SU-DHL-6 (cell line): ENCODE measurements around the gene ARL8A.
"Not testable (repeated sequence)": the region's sequence is repeated elsewhere in the genome, so short reads cannot be mapped to it uniquely, and the experiment has no call there.

Source experiments
- EZH2phosphoT487 ChIP-seq: fragments of 200-600 bp; sonication (generic), shearing (Covaris generic); conservative IDR thresholded peaks from 2 replicates; pipeline ENCODE4 v1.6.1; 2018; ENCODE audit warnings: mild to moderate bottlenecking, antibody characterized with exemption, low read length, moderate library complexity, mixed read lengths
- TF ChIP-seq, protein P1 (sequence below): fragments of 200-600 bp; sonication (generic); IDR thresholded peaks from one replicate; pipeline ENCODE4 v1.5.1; 2017; ENCODE audit warnings: antibody characterized with exemption, mild to moderate bottlenecking, low read length, moderate library complexity; ENCODE audit not compliant: insufficient read depth, poor library complexity, severe bottlenecking

DNA sequence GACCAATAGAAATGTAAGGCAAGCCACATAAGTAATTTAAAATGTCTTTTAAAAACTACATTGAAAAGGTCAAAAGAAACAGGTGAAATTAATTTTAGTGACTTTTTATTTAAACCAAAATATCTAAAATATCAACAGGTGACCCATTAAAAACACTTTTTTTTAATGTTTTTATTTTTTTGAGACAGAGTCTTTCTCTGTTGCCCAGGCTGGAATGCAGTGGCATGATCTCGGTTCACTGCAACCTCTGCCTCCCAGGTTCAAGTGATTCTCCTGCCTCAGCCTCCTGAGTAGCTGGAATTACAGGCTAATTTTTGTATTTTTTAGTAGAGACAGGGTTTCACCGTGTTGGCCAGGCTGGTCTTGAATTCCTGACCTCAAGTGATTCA, 36.2 kb upstream of the ARL8A start:
- TF ChIP-seq, protein P1, sequence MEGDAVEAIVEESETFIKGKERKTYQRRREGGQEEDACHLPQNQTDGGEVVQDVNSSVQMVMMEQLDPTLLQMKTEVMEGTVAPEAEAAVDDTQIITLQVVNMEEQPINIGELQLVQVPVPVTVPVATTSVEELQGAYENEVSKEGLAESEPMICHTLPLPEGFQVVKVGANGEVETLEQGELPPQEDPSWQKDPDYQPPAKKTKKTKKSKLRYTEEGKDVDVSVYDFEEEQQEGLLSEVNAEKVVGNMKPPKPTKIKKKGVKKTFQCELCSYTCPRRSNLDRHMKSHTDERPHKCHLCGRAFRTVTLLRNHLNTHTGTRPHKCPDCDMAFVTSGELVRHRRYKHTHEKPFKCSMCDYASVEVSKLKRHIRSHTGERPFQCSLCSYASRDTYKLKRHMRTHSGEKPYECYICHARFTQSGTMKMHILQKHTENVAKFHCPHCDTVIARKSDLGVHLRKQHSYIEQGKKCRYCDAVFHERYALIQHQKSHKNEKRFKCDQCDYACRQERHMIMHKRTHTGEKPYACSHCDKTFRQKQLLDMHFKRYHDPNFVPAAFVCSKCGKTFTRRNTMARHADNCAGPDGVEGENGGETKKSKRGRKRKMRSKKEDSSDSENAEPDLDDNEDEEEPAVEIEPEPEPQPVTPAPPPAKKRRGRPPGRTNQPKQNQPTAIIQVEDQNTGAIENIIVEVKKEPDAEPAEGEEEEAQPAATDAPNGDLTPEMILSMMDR, result not testable (repeated sequence)
- not testable (repeated sequence) for TF ChIP-seq EZH2phosphoT487
